ENCODE measurements around the gene MYADML2.
"Not testable (repeated sequence)": the region's sequence is repeated elsewhere in the genome, so short reads cannot be mapped to it uniquely, and the experiment has no call there.

Gene MYADML2

GRCh38 chr17:81926451-81927151 is 20.4 kb downstream of the MYADML2 start:
- FAIRE-seq (peak; percentile 76), DNase-seq (ENCODE audit: low spot score) (peak; percentile 69)

DNA sequence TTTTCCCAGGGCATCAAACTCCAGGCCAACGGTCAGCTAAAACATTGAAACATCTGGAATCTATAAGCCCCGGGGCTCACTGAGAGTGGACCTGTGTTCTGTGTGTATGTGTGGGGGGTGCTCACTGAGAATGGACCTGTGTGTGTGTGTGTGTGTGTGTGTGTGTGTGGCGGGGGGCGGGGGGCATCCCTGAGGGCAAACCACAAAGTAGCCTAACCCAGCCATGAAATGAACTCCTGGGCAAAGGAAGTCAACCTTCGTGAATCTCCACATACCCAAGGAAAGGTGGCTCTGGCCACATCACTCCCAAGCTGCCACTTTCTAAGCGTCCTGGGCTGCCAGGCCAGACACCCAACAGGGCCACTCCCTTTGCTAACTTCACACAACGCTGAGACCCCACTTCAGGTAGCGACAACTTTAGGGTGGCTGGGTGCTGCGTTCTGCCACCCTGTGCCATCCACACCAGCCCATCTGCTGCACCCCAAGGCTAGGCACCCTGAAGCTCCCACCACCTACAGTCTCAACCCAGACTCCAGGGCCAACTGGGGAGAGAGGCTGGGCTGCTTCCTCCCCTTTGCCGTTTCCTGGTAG is 21.1 kb downstream of the MYADML2 start:
- FAIRE-seq (peak; percentile 79), DNase-seq (ENCODE audit: low spot score) (no peak)

DNA sequence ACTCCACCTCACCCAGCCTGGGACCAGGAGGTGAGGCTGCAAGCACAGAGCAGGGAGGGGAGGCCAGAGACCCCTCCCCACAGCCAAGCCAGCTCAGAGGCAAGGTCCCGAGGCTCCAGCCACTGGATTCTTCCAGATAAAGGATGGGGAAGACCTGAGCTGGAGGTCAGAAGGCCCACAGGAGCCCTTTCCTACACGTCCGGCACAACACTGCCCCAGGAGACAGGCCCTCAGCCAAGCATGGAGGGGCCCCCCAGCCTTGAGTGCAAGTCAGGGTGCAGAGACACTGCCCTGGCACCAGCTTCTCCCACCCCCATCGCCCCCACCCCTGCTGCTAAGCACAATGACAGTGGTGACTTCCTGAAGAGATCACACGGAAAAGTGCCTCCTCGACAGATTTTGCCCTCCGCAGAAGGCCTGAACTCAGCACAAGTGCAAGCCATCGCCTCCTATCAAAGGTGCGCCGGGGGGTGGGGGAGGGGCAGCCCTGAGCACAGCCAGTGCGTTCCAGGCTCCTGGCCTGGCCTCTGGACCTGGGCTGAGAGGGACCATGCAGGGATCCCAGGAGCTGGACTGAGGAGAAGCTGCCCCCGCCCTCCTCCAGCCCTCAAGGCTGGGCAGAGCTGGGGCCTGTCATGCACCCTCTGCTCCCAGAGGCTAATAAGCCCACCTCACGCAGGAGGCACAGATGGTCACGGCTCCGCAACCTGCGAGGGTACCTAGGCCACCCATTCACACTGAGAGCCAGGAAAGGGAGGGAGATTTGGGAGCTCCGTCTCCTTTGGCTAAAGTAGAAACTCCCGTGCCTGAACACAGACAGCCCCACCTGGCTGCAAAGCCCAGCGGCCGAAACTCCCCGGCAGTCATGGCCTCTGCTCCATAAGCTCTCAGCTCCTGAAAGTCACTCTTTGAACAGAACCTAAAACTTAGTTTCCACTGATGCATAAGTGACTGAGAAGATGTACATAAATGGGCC is 22.2 kb downstream of the MYADML2 start:
- DNase-seq (ENCODE audit: low spot score) (no peak), FAIRE-seq (peak; percentile 55)

GRCh38 chr17:81923302-81924260 is 23.5 kb downstream of the MYADML2 start:
- peak; percentile 73 for FAIRE-seq
- DNase-seq (ENCODE audit: low spot score) = peak; percentile 79

GRCh38 chr17:81922566-81923301 is 24.3 kb downstream of the MYADML2 start:
- DNase-seq (ENCODE audit: low spot score) (no peak), FAIRE-seq (peak; percentile 55)

GRCh38 chr17:81921996-81922565 is 25.0 kb downstream of the MYADML2 start:
- no peak for DNase-seq (ENCODE audit: low spot score)
- FAIRE-seq = no peak

GRCh38 chr17:81921537-81921862 is 25.5 kb downstream of the MYADML2 start:
- FAIRE-seq (no peak), DNase-seq (ENCODE audit: low spot score) (no peak)

- DNase-seq (ENCODE audit: low spot score) (no peak), FAIRE-seq (no peak)
Observed at GRCh38 chr17:81920612-81921536, 26.2 kb downstream of the MYADML2 start.

- DNase-seq (ENCODE audit: low spot score) (no peak), FAIRE-seq (no peak)
Observed at GRCh38 chr17:81918832-81919545, 28.0 kb downstream of the MYADML2 start.

GRCh38 chr17:81918333-81918669 is 28.7 kb downstream of the MYADML2 start:
- DNase-seq (ENCODE audit: low spot score) = not testable (repeated sequence)

GRCh38 chr17:81917565-81918332 is 29.3 kb downstream of the MYADML2 start, which contains the start of gene SIRT7:
Gene SIRT7 (minus strand): TSS chr17:81918176. CDS start chr17:81918131, 45 bp downstream.
- FAIRE-seq (peak; percentile 59), DNase-seq (ENCODE audit: low spot score) (peak; percentile 97)

More at GRCh38 chr17:81918333-81918669, 28.7 kb downstream of the MYADML2 start:
- FAIRE-seq = peak; percentile 30

DNA sequence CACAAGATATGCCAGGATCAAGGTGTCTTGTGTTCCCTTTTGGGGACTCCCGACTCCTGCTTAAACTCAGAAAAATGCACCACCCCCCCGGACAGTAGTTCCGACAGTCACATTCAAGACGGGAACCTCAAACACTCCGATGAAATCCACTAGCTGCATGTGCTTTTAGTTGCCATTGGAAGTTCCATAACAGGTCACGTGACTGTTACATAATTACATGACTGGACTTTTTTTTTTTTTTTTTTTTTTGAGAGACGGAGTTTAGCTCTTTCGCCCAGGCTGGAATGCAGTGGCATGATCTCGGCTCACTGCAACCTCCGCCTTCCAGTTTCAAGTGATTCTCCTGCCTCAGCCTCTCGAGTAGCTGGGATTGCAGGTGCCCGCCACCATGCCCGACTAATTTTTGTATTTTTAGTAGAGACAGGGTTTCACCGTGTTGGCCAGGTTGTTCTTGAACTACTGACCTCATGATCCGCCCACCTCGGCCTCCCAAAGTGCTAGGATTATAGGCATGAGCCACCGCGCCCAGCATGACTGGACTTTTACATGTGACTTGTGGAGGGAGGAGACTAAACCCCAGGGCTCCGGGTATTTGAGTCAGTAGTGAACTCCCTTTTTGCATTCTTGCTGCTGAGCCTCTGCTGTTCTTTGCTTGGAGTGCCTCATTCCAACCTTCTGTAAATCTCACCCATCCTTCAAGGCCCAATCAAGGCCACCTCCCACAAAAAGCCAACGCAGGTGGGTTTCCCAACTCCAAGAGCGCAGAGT is 30.6 kb downstream of the MYADML2 start:
- no peak for DNase-seq (ENCODE audit: low spot score)
- no peak for FAIRE-seq

- DNase-seq (ENCODE audit: low spot score) (no peak), FAIRE-seq (no peak)
Observed at GRCh38 chr17:81915331-81915730, 31.7 kb downstream of the MYADML2 start.

DNA sequence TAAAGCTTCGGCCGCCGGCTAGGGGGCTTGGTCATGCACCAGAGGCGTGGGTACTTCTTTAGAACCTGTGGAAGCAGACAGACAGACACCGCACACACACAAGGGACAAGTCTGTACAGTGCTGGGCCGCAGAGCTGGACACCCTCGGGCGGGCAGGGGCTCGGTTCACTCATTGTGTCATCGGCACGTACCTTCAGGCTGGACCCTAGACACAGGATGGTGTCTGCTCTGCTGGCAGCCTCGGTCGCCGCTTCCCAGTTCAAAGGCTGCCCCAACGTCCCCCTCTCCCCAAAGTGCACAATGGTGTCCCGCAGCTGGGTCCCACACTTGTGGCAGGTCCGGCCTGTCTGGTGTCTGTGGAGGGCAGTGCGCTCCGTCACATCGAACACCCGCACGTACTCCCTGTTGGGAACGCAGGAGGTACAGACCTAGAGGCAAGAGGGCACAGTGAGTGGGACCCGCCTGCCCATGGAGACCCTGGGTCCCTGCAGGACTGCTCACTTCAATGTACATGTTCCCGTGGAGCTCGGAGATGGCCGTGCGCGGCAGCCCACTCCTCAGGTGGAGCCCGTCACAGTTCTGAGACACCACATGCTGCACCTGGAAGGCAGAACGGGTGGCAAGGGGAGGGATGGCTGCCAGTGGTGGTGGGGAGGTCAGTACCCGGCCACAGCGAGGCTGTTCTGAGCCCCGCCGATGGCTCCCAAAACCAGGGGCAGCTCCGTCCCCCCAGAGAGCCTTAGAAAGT is 32.8 kb downstream of the MYADML2 start:
- FAIRE-seq (no peak), DNase-seq (ENCODE audit: low spot score) (no peak)

GRCh38 chr17:81913394-81914102 is 33.5 kb downstream of the MYADML2 start:
- no peak for DNase-seq (ENCODE audit: low spot score)
- no peak for FAIRE-seq

Measured in urothelium cell line (cell line).